GM12878 (cell line): ENCODE results near the gene KAZN.

Experiments used
- BHLHE40 ChIP-seq, 2 experiments: fragments of 450-650 bp in 1 of 2; IDR thresholded peaks; 2 replicates each; pipeline ENCODE4 v1.6.1; 2011 to 2017; ENCODE audit warnings: low read depth in 2 of 2, borderline replicate concordance in 1 of 2, improper control_type of control experiment in 1 of 2, low read length in 1 of 2, mild to moderate bottlenecking in 1 of 2
- CHD4 ChIP-seq: fragments of 200-600 bp; sonication (generic); IDR thresholded peaks from 2 replicates; pipeline ENCODE4 v1.6.1; 2016; ENCODE audit warnings: mild to moderate bottlenecking
- FOXM1 ChIP-seq: IDR thresholded peaks from 2 replicates; pipeline ENCODE4 v1.6.1; 2012; ENCODE audit warnings: low read depth, mild to moderate bottlenecking, inconsistent platforms, low read length, moderate library complexity
- HDGF ChIP-seq: fragments of 450-650 bp; IDR thresholded peaks from 2 replicates; pipeline ENCODE4 v1.6.1; 2016; ENCODE audit warnings: antibody characterized with exemption
- KAT2A ChIP-seq: conservative IDR thresholded peaks from 2 replicates; pipeline ENCODE4 v1.6.1; 2011; ENCODE audit warnings: low read depth, low read length; ENCODE audit not compliant: control insufficient read depth
- MXI1 ChIP-seq: fragments of 150-350 bp; IDR thresholded peaks from 2 replicates; pipeline ENCODE4 v1.6.1; 2011; ENCODE audit warnings: low read depth, mild to moderate bottlenecking, inconsistent platforms, low read length, improper control_type of control experiment
- NFIC ChIP-seq: IDR thresholded peaks from 2 replicates; pipeline ENCODE4 v1.6.1; 2012; ENCODE audit warnings: low read depth, mild to moderate bottlenecking, inconsistent platforms, low read length, moderate library complexity
- NFYB ChIP-seq: IDR thresholded peaks from 2 replicates; pipeline ENCODE4 v1.6.1; 2011; ENCODE audit warnings: low read depth, mild to moderate bottlenecking, low read length, improper control_type of control experiment, moderate library complexity; ENCODE audit not compliant: insufficient read depth
- RAD21 ChIP-seq: IDR thresholded peaks from 2 replicates; pipeline ENCODE4 v1.6.1; 2011; ENCODE audit warnings: mild to moderate bottlenecking, low read depth, low read length, moderate library complexity; ENCODE audit not compliant: insufficient read depth
- SIN3A ChIP-seq: IDR thresholded peaks from 2 replicates; pipeline ENCODE4 v1.6.1; 2012; ENCODE audit warnings: low read depth, low read length, improper control_type of control experiment
- TARDBP ChIP-seq: IDR thresholded peaks from 2 replicates; pipeline ENCODE4 v1.6.1; 2016; ENCODE audit warnings: borderline replicate concordance
- TCF12 ChIP-seq: IDR thresholded peaks from 2 replicates; pipeline ENCODE4 v1.6.1; 2011; ENCODE audit warnings: low read depth, mild to moderate bottlenecking, low read length
- TF ChIP-seq, protein P1 (sequence below): IDR thresholded peaks from 2 replicates; pipeline ENCODE4 v1.6.1; 2012; ENCODE audit warnings: low read depth, low read length, improper control_type of control experiment
- TF ChIP-seq, protein P2 (sequence below), 3 experiments: IDR thresholded peaks in 2 of 3; conservative IDR thresholded peaks in 1 of 3; 2 replicates each; pipeline ENCODE4 v1.5.1; 2011; ENCODE audit warnings: low read depth in 3 of 3, low read length in 3 of 3, mild to moderate bottlenecking in 3 of 3, control low read depth in 2 of 3, moderate library complexity in 2 of 3, inconsistent platforms in 1 of 3, mixed read lengths in 1 of 3; ENCODE audit not compliant: control insufficient read depth in 2 of 3, insufficient read depth in 1 of 3; ENCODE audit errors: extremely low read depth in 1 of 3

DNA sequence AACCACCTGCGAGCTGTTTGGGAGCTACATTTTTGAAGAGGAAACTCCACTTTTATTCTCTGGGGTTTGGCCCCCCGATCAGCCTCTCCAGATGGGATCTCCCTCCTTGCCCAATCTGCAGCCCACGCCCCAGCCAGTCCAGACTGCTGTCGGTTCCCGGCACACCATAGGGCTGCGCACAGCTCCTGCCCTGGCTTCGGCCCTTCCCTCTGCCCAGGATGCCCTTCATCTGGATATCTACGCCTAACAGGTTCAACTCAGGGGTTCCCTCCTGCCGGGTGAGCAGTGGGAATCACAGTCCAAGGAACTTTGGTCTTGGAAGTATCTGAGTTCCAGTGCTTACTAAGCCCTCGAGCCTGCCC, 135.3 kb downstream of the KAZN start:
- TF ChIP-seq NFIC (no peak), TCF12 (no peak), RAD21 (no peak), KAT2A (no peak), FOXM1 (no peak), NFYB (no peak), MXI1 (no peak), SIN3A (no peak), TARDBP (no peak), CHD4 (no peak), HDGF (no peak), BHLHE40 (IDR thresholded peaks at IDR 0.05; ENCODE audit: borderline replicate concordance in 1 of 2, low read depth in 2 of 2, low read length in 1 of 2) (no peak)
- TF ChIP-seq, protein P1, sequence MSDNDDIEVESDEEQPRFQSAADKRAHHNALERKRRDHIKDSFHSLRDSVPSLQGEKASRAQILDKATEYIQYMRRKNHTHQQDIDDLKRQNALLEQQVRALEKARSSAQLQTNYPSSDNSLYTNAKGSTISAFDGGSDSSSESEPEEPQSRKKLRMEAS = no peak
- TF ChIP-seq, protein P2, sequence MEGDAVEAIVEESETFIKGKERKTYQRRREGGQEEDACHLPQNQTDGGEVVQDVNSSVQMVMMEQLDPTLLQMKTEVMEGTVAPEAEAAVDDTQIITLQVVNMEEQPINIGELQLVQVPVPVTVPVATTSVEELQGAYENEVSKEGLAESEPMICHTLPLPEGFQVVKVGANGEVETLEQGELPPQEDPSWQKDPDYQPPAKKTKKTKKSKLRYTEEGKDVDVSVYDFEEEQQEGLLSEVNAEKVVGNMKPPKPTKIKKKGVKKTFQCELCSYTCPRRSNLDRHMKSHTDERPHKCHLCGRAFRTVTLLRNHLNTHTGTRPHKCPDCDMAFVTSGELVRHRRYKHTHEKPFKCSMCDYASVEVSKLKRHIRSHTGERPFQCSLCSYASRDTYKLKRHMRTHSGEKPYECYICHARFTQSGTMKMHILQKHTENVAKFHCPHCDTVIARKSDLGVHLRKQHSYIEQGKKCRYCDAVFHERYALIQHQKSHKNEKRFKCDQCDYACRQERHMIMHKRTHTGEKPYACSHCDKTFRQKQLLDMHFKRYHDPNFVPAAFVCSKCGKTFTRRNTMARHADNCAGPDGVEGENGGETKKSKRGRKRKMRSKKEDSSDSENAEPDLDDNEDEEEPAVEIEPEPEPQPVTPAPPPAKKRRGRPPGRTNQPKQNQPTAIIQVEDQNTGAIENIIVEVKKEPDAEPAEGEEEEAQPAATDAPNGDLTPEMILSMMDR (IDR thresholded peaks at IDR 0.05 in 2 of 3, conservative IDR thresholded peaks at IDR 0.05 in 1 of 3; ENCODE audit: control insufficient read depth in 2 of 3, extremely low read depth in 1 of 3, insufficient read depth in 1 of 3, low read depth in 3 of 3, low read length in 3 of 3) = no peak
